ENCODE data around the gene ITPR1.

ITPR1 gene

DNA sequence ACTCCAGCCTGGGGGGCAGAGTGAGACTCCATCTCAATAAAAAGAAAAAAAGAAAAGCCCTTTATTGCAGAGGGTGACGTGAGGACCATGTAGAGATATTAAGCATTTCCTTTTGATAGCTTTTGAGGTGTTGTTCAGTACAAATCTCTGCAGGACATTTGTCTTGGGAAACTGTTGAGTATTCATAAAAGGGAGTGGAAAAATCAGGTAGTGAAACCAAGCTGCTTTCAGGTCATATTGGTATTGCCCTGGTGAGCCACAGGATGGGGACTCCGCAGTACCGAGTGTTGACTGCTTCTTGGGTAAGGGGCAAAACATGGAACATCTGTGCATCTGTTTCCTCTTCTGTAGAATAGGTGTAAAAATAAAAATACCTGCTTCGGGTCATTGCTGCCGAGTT, 9.9 kb downstream of the ITPR1 start:
- Histone ChIP-seq H3K4me3 (ENCODE audit: low read length, poor library complexity, severe bottlenecking) (no peak overlapping the region), H3K9me2 (replicated peaks; ENCODE audit: low read depth, low read length) (no peaks in the 10 kb centered on the region), H3F3A (ENCODE audit: low read depth) (peaks cover 4% of the 10 kb centered on the region; the same call in 1 of the 2 replicates), H3K9me3 (ENCODE audit: insufficient read depth, low read depth, low read length) (no peaks in the 10 kb centered on the region), H3K79me2 (ENCODE audit: insufficient read depth, low read length) (peaks cover 71% of the 10 kb centered on the region), H3K9ac (ENCODE audit: low read depth, low read length, poor library complexity, severe bottlenecking) (no peak overlapping the region), H4K20me1 (ENCODE audit: insufficient read depth, low read length, poor library complexity, severe bottlenecking) (peaks cover 12% of the 10 kb centered on the region), H3K27me3 (ENCODE audit: insufficient read depth, low read length, poor library complexity, severe bottlenecking) (no peaks in the 10 kb centered on the region), H2AFZ (ENCODE audit: low read length) (no peak overlapping the region), H3K4me2 (ENCODE audit: low read depth, low read length, poor library complexity, severe bottlenecking) (peak overlapping the region; percentile 94), H3K4me1 (ENCODE audit: insufficient read depth, low read length, poor library complexity, severe bottlenecking) (peaks cover 58% of the 10 kb centered on the region), H3K36me3 (ENCODE audit: insufficient read depth, low read length) (peaks cover 3% of the 10 kb centered on the region; the same call in 1 of the 2 replicates)
- no peak for TF ChIP-seq EZH2phosphoT487 (IDR thresholded peaks at IDR 0.05; ENCODE audit: borderline replicate concordance)
- no peak for TF ChIP-seq CTCF (conservative IDR thresholded peaks at IDR 0.05; ENCODE audit: low read length)

DNA sequence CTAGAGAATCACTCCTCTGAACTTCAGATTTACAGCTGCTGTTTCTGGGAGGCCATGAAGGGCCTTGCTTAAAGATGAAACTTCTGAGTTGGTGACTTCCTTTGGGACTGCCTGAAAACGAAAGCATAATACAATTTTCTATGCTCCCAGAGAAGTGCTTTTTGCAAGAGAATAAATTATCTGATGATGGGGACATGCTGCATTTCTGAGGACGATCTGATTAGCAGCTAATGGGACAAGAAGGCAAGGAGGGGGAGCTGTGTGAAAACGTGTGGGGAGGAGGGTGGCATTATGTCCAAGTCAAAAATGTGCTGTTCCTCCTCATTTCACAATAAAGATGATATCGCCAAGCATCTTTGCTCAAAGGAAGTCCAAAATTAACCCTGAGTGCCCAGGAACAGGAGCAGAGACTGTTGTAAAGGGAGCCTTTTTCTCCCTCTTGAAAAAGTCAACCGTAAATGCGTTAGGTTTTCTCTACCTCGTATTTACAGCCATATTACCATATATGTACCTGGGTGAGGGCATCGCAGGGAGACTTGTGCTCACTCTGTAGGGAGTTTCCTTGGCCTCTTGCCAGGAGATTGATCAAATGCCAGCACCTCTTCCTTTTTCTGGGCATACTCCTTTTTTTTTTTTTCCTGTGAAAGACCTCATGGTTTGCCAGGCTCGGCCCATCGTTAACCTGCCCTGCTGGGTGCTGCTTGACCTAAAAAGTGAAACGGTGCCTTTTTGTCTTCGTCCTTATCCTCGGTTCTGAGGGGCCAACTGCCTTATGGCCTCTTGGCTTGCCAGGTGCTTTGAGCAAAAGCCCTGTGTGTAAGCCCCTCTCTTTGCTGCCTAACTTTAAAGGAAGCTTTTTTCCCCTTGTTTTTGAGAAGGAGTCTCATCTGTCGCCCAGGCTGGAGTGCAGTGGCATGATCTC, 11.5 kb downstream of the ITPR1 start:
- peak overlapping the region; percentile 65 for H3K9ac ChIP-seq (ENCODE audit: low read depth, low read length, poor library complexity, severe bottlenecking)
- H3F3A ChIP-seq (ENCODE audit: low read depth) = peaks cover 4% of the 10 kb centered on the region; the same call in 1 of the 2 replicates
- peaks cover 12% of the 10 kb centered on the region for H4K20me1 ChIP-seq (ENCODE audit: insufficient read depth, low read length, poor library complexity, severe bottlenecking)
- peaks cover 3% of the 10 kb centered on the region; the same call in 1 of the 2 replicates for H3K36me3 ChIP-seq (ENCODE audit: insufficient read depth, low read length)
- peak overlapping the region; percentile 67 for H2AFZ ChIP-seq (ENCODE audit: low read length)
- H3K27me3 ChIP-seq (ENCODE audit: insufficient read depth, low read length, poor library complexity, severe bottlenecking) = no peaks in the 10 kb centered on the region
- no peaks in the 10 kb centered on the region for H3K9me2 ChIP-seq (replicated peaks; ENCODE audit: low read depth, low read length)
- H3K79me2 ChIP-seq (ENCODE audit: insufficient read depth, low read length) = peaks cover 73% of the 10 kb centered on the region
- H3K9me3 ChIP-seq (ENCODE audit: insufficient read depth, low read depth, low read length) = no peaks in the 10 kb centered on the region
- no peak for TF ChIP-seq EZH2phosphoT487 (IDR thresholded peaks at IDR 0.05; ENCODE audit: borderline replicate concordance)
- no peak for TF ChIP-seq CTCF (conservative IDR thresholded peaks at IDR 0.05; ENCODE audit: low read length)
- H3K4me1 ChIP-seq (ENCODE audit: insufficient read depth, low read length, poor library complexity, severe bottlenecking) = peaks cover 59% of the 10 kb centered on the region
- peak overlapping the region; percentile 71 for H3K4me3 ChIP-seq (ENCODE audit: low read length, poor library complexity, severe bottlenecking)
- H3K4me2 ChIP-seq (ENCODE audit: low read depth, low read length, poor library complexity, severe bottlenecking) = peak overlapping the region; percentile 94

DNA sequence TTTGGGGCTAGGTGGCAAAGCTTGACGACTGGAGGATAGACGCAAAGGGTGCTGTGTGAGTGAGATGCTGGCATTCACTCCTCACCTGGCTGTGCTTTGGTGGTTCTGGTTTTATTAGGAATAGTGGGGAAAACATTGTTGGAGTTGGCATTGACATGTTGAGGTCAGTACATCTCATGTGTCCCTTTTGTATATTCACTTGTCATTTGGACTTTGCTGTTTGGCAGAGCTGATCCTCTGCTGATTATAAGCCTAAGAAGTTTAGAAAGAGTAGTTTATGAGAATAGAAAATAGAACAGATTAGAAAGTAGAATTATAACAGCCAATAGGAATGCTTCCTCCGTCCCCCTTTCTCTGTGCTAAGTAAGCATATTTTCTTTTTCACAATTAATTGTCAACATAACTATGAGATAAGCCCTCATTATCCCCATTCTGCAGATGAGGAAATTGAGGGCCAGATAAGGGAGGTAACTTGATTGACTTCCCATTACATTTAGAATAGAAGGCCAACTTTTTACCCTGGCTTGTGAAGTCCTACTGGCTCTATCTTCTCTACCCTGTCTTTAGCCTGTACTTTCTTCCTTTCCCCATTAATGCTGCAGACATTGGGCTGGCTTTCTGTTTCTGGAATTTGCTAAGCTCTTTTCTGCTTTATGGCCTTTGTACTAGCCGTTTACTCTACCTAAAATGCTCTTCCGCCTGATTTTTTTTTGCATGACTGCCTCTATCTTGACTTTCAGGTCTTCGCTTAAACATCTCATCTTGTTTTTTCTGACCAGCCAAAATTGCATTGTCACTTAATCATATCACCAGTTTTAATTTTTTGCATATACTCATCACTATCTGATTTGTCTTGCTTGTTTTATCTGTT, 12.8 kb downstream of the ITPR1 start:
- TF ChIP-seq CTCF (conservative IDR thresholded peaks at IDR 0.05; ENCODE audit: low read length) = no peak
- no peak for TF ChIP-seq EZH2phosphoT487 (IDR thresholded peaks at IDR 0.05; ENCODE audit: borderline replicate concordance)
- Histone ChIP-seq H3K9me3 (ENCODE audit: insufficient read depth, low read depth, low read length) (no peaks in the 10 kb centered on the region), H3K36me3 (ENCODE audit: insufficient read depth, low read length) (no peaks in the 10 kb centered on the region; the same call in 1 of the 2 replicates), H2AFZ (ENCODE audit: low read length) (no peak overlapping the region), H3F3A (ENCODE audit: low read depth) (peaks cover 4% of the 10 kb centered on the region; the same call in 1 of the 2 replicates), H3K4me2 (ENCODE audit: low read depth, low read length, poor library complexity, severe bottlenecking) (peak overlapping the region; percentile 94), H3K79me2 (ENCODE audit: insufficient read depth, low read length) (peaks cover 79% of the 10 kb centered on the region), H3K4me3 (ENCODE audit: low read length, poor library complexity, severe bottlenecking) (peak overlapping the region; percentile 2), H3K4me1 (ENCODE audit: insufficient read depth, low read length, poor library complexity, severe bottlenecking) (peaks cover 59% of the 10 kb centered on the region), H3K9ac (ENCODE audit: low read depth, low read length, poor library complexity, severe bottlenecking) (peak overlapping the region; percentile 62), H4K20me1 (ENCODE audit: insufficient read depth, low read length, poor library complexity, severe bottlenecking) (peaks cover 12% of the 10 kb centered on the region), H3K27me3 (ENCODE audit: insufficient read depth, low read length, poor library complexity, severe bottlenecking) (no peaks in the 10 kb centered on the region), H3K9me2 (replicated peaks; ENCODE audit: low read depth, low read length) (no peaks in the 10 kb centered on the region)

All from Loucy (cell line).